DOHH2 (cell line): Measurements from ENCODE around the gene GJA1.
"Not testable (repeated sequence)": the region's sequence is repeated elsewhere in the genome, so short reads cannot be mapped to it uniquely, and the experiment has no call there.

Source experiments
- H3F3A ChIP-seq: fragments of 200-600 bp; sonication (generic), shearing (Covaris generic); 2 replicates; pipeline ENCODE4 v1.6.0; 2016; ENCODE audit warnings: antibody characterized with exemption, mild to moderate bottlenecking; ENCODE audit not compliant: control insufficient read depth, insufficient read depth
- H3K27ac ChIP-seq: fragments of 200-600 bp; sonication (generic); 2 replicates; pipeline ENCODE4 v1.5.1; 2014; ENCODE audit warnings: low read depth, mild to moderate bottlenecking, low read length, moderate library complexity
- H3K27me3 ChIP-seq: fragments of 200-600 bp; sonication (generic); 2 replicates; pipeline ENCODE4 v1.6.1; 2014; ENCODE audit warnings: mild to moderate bottlenecking, low read length, mixed read lengths; ENCODE audit not compliant: control insufficient read depth
- H3K36me3 ChIP-seq: fragments of 200-600 bp; sonication (generic); 2 replicates; pipeline ENCODE4 v1.6.1; 2014; ENCODE audit warnings: mild to moderate bottlenecking, low read length, moderate library complexity, mixed read lengths; ENCODE audit not compliant: control insufficient read depth
- H3K4me1 ChIP-seq: fragments of 200-600 bp; sonication (generic); 2 replicates; pipeline ENCODE4 v1.6.1; 2014; ENCODE audit warnings: mild to moderate bottlenecking, low read length, mixed read lengths; ENCODE audit not compliant: control insufficient read depth
- H3K4me2 ChIP-seq: fragments of 200-600 bp; sonication (generic); 2 replicates; pipeline ENCODE4 v1.6.0; 2014; ENCODE audit warnings: mild to moderate bottlenecking, low read length, moderate library complexity
- H3K4me3 ChIP-seq: fragments of 200-600 bp; sonication (generic); 2 replicates; pipeline ENCODE4 v1.5.1; 2014; ENCODE audit warnings: mild to moderate bottlenecking, low read length, mixed read lengths
- H3K79me2 ChIP-seq: fragments of 200-600 bp; sonication (generic); 2 replicates; pipeline ENCODE4 v1.6.1; 2014; ENCODE audit warnings: mild to moderate bottlenecking, low read length, mixed read lengths; ENCODE audit not compliant: control insufficient read depth
- H3K9me2 ChIP-seq: fragments of 200-600 bp; sonication (generic); replicated peaks from 2 replicates; pipeline ENCODE4 v1.6.1; 2014; ENCODE audit warnings: mild to moderate bottlenecking, low read length, mixed read lengths; ENCODE audit not compliant: control insufficient read depth
- H3K9me3 ChIP-seq: fragments of 200-600 bp; sonication (generic); 2 replicates; pipeline ENCODE4 v1.6.1; 2014; ENCODE audit warnings: antibody characterized with exemption, low read length, mixed read lengths; ENCODE audit not compliant: control insufficient read depth, insufficient read depth
- H4K20me1 ChIP-seq: fragments of 200-600 bp; sonication (generic); 2 replicates; pipeline ENCODE4 v1.6.0; 2014; ENCODE audit warnings: low read depth, mild to moderate bottlenecking, antibody characterized with exemption, low read length, moderate library complexity; ENCODE audit not compliant: control insufficient read depth, insufficient read depth
- EZH2phosphoT487 ChIP-seq: fragments of 200-600 bp; sonication (generic); IDR thresholded peaks from 2 replicates; pipeline ENCODE4 v1.6.1; 2017; ENCODE audit warnings: borderline replicate concordance, mild to moderate bottlenecking, antibody characterized with exemption, low read length, moderate library complexity, mixed read lengths
- TF ChIP-seq, protein P1 (sequence below): fragments of 200-600 bp; sonication (generic); IDR thresholded peaks from one replicate; pipeline ENCODE4 v1.5.1; 2014; ENCODE audit warnings: antibody characterized with exemption, mild to moderate bottlenecking, low read depth, low read length; ENCODE audit not compliant: poor library complexity, severe bottlenecking

Gene GJA1

DNA sequence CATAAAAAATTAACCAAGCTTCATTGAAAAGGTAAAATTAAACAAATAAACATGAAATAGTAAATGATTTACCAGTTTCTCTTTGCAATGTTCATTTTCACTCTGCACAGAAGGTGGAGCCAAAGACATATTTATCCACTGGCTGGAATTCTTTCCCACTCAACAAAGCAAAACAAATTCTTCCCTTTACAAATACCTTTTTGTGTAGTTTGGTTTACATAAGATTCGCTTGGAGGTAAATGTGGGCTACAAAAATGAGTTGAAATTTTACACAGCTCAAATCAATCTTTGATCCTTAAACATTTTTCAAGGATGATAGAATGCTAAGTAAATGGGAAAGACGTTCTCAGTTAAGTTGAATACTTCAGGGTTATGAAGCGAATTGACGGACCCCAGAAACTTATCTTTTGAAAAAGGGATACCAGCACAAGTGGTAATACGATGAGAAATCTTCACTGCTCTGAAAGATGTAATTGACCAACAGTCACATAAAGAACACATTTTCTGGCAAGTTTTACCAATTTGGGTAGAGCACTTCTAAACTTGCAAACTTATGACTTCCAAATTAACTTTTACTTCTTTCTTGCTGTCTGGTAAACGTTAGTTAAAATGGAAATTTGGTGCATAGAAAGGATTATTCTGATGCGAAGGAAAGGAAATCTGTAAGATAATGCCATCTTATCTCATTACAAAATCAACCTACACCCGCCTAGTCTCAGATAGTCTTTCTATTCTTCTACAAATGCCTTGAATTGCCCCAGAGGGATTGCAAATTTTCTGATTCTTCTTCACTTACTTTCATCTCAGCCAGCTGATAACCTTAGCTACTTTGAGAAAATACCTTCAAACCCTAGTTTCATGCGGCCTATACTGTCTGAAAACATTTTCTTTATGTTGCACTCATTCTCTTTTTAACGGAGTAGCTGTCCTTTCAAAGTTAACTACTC, 4.7 kb upstream of the GJA1 start:
- H3K4me3 ChIP-seq = no peak overlapping the region
- no peak overlapping the region for H3K4me2 ChIP-seq
- no peak overlapping the region for H3K27ac ChIP-seq

GRCh38 chr6:121431776-121432175, 3.7 kb upstream of the GJA1 start:
- H4K20me1 ChIP-seq = not testable (repeated sequence)

More for the DNA sequence above, 4.7 kb upstream of the GJA1 start:
- no peaks in the 10 kb centered on the region for H3K79me2 ChIP-seq
- H4K20me1 ChIP-seq = no peaks in the 10 kb centered on the region
- H3K4me1 ChIP-seq = no peaks in the 10 kb centered on the region
- H3K9me2 ChIP-seq = no peaks in the 10 kb centered on the region
- no peaks in the 10 kb centered on the region for H3K36me3 ChIP-seq
- TF ChIP-seq, protein P1, sequence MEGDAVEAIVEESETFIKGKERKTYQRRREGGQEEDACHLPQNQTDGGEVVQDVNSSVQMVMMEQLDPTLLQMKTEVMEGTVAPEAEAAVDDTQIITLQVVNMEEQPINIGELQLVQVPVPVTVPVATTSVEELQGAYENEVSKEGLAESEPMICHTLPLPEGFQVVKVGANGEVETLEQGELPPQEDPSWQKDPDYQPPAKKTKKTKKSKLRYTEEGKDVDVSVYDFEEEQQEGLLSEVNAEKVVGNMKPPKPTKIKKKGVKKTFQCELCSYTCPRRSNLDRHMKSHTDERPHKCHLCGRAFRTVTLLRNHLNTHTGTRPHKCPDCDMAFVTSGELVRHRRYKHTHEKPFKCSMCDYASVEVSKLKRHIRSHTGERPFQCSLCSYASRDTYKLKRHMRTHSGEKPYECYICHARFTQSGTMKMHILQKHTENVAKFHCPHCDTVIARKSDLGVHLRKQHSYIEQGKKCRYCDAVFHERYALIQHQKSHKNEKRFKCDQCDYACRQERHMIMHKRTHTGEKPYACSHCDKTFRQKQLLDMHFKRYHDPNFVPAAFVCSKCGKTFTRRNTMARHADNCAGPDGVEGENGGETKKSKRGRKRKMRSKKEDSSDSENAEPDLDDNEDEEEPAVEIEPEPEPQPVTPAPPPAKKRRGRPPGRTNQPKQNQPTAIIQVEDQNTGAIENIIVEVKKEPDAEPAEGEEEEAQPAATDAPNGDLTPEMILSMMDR = no peak
- no peak for TF ChIP-seq EZH2phosphoT487
- no peaks in the 10 kb centered on the region for H3K27me3 ChIP-seq
- no peaks in the 10 kb centered on the region for H3K9me3 ChIP-seq
- no peaks in the 10 kb centered on the region for H3F3A ChIP-seq

GRCh38 chr6:121434037-121434770, 1.2 kb upstream of the GJA1 start:
- Histone ChIP-seq H3K79me2 (no peaks in the 10 kb centered on the region), H3K9me3 (no peaks in the 10 kb centered on the region), H3K27ac (no peak overlapping the region), H3K4me1 (no peaks in the 10 kb centered on the region), H3K36me3 (no peaks in the 10 kb centered on the region), H3F3A (no peaks in the 10 kb centered on the region), H3K9me2 (no peaks in the 10 kb centered on the region), H3K4me2 (no peak overlapping the region), H3K27me3 (no peaks in the 10 kb centered on the region), H3K4me3 (no peak overlapping the region), H4K20me1 (no peaks in the 10 kb centered on the region)
- TF ChIP-seq EZH2phosphoT487 = no peak
- TF ChIP-seq, protein P1 = no peak

More at GRCh38 chr6:121431776-121432175, 3.7 kb upstream of the GJA1 start:
- not testable (repeated sequence) for H3K4me3 ChIP-seq, H3F3A ChIP-seq, H3K4me2 ChIP-seq, H3K36me3 ChIP-seq, H3K79me2 ChIP-seq, H3K4me1 ChIP-seq, H3K9me2 ChIP-seq, H3K27me3 ChIP-seq, H3K9me3 ChIP-seq, H3K27ac ChIP-seq
